IMR-90 (cell line): ENCODE data around the gene LARP4B. TPM values are rescaled to one million over a fixed set of nuclear protein-coding genes. Genes with fewer than 3 reads are reported as not detected.

Experiments used
- ATAC-seq: fragments of 200-7000 bp; cut with Tn5 transposase; 2 replicates; pipeline ENCODE4 v1.9.1; 2020; ENCODE audit warnings: low read depth, mild to moderate bottlenecking, moderate library complexity
- BruUV-seq: library from RNA; stranded (reverse); fragments of 400-500 nt; replicated peaks from 2 replicates; lab custom pipeline; 2021; lab: Mats Ljungman, UMichigan
- CTCF ChIA-PET: fragments of 300-600 bp; formaldehyde crosslinking; extraction: SDS; loops from one replicate; lab custom pipeline; 2021; ENCODE audit warnings: antibody characterized with exemption; lab: Yijun Ruan, JAX
- POLR2A ChIA-PET: fragments of 300-600 bp; sonication (Branson Sonifier 250); formaldehyde crosslinking; loops from one replicate; lab custom pipeline; 2022; ENCODE audit warnings: antibody characterized with exemption; ENCODE audit not compliant: unreplicated experiment; lab: Charles Lee
- DNase-seq: peaks from one replicate; pipeline ENCODE4 v3.0.0; 2013
- H2AFZ ChIP-seq: replicated peaks from 2 replicates; pipeline ENCODE3; 2013; ENCODE audit warnings: low read length, mild to moderate bottlenecking; ENCODE audit not compliant: poor library complexity
- H2AK5ac ChIP-seq: 2 replicates; pipeline ENCODE4 v1.6.1; 2013; ENCODE audit warnings: low read depth, low read length, inconsistent platforms
- H2AK9ac ChIP-seq: replicated peaks from 2 replicates; pipeline ENCODE3; 2013; ENCODE audit warnings: mild to moderate bottlenecking, low read depth, low read length, moderate library complexity; ENCODE audit not compliant: poor library complexity
- H2BK120ac ChIP-seq: 2 replicates; pipeline ENCODE4 v1.6.1; 2013; ENCODE audit warnings: low read depth, low read length, inconsistent platforms
- H2BK15ac ChIP-seq: 3 replicates; pipeline ENCODE4 v1.6.1; 2013; ENCODE audit warnings: low read depth, low read length, inconsistent platforms
- H2BK20ac ChIP-seq: 2 replicates; pipeline ENCODE4 v1.6.1; 2013; ENCODE audit warnings: low read depth, mild to moderate bottlenecking, inconsistent platforms, low read length, moderate library complexity
- H2BK5ac ChIP-seq: 2 replicates; pipeline ENCODE4 v1.6.1; 2013; ENCODE audit warnings: mild to moderate bottlenecking, low read depth, low read length, inconsistent platforms; ENCODE audit not compliant: poor library complexity, severe bottlenecking
- H3K14ac ChIP-seq: replicated peaks from 2 replicates; pipeline ENCODE4 v1.6.1; 2013; ENCODE audit warnings: low read depth, low read length, inconsistent platforms
- H3K18ac ChIP-seq: 2 replicates; pipeline ENCODE4 v1.6.1; 2013; ENCODE audit warnings: low read depth, low read length, control low read depth
- H3K23ac ChIP-seq: 2 replicates; pipeline ENCODE4 v1.6.1; 2013; ENCODE audit warnings: low read depth, low read length, inconsistent platforms
- H3K27ac ChIP-seq: 2 replicates; pipeline ENCODE4 v1.5.1; 2013; ENCODE audit warnings: mild to moderate bottlenecking, control low read depth, low read length; ENCODE audit not compliant: insufficient read depth
- H3K27me3 ChIP-seq: 2 replicates; pipeline ENCODE4 v1.6.1; 2013; ENCODE audit warnings: low read length; ENCODE audit not compliant: control insufficient read depth, insufficient read depth
- H3K36me3 ChIP-seq: 2 replicates; pipeline ENCODE4 v1.6.1; 2013; ENCODE audit warnings: low read length, mixed read lengths; ENCODE audit not compliant: control insufficient read depth, insufficient read depth
- H3K4ac ChIP-seq: 2 replicates; pipeline ENCODE4 v1.6.1; 2013; ENCODE audit warnings: low read depth, low read length, inconsistent platforms
- H3K4me1 ChIP-seq: 2 replicates; pipeline ENCODE4 v1.6.1; 2013; ENCODE audit warnings: low read length, mixed read lengths; ENCODE audit not compliant: control insufficient read depth, insufficient read depth
- H3K4me2 ChIP-seq: 2 replicates; pipeline ENCODE4 v1.6.1; 2013; ENCODE audit warnings: low read depth, mild to moderate bottlenecking, control low read depth, low read length, moderate library complexity
- H3K4me3 ChIP-seq: 2 replicates; pipeline ENCODE4 v1.5.1; 2013; ENCODE audit warnings: low read depth, mild to moderate bottlenecking, control low read depth, low read length, moderate library complexity; ENCODE audit not compliant: insufficient read depth
- H3K56ac ChIP-seq: 2 replicates; pipeline ENCODE4 v1.6.1; 2013; ENCODE audit warnings: low read length, inconsistent platforms; ENCODE audit not compliant: insufficient read depth; ENCODE audit errors: extremely low read depth
- H3K79me1 ChIP-seq, 2 experiments: 2 replicates each; pipeline ENCODE4 v1.6.1; 2013; ENCODE audit warnings: low read length in 2 of 2, inconsistent platforms in 1 of 2, low read depth in 1 of 2
- H3K9ac ChIP-seq: 2 replicates; pipeline ENCODE4 v1.6.1; 2013; ENCODE audit warnings: low read depth, low read length, control low read depth
- H3K9me1 ChIP-seq: 2 replicates; pipeline ENCODE4 v1.6.1; 2013; ENCODE audit warnings: low read length, inconsistent platforms; ENCODE audit not compliant: insufficient read depth
- H3K9me3 ChIP-seq: 2 replicates; pipeline ENCODE4 v1.6.1; 2013; ENCODE audit warnings: low read length; ENCODE audit not compliant: control insufficient read depth, insufficient read depth
- H4K20me1 ChIP-seq: 2 replicates; pipeline ENCODE4 v1.6.1; 2013; ENCODE audit warnings: low read length, inconsistent platforms; ENCODE audit not compliant: insufficient read depth
- H4K5ac ChIP-seq: 2 replicates; pipeline ENCODE4 v1.6.1; 2013; ENCODE audit warnings: mild to moderate bottlenecking, low read depth, low read length, control low read depth
- H4K8ac ChIP-seq, 2 experiments: 2 replicates each; pipeline ENCODE4 v1.6.1; 2013; ENCODE audit warnings: low read depth in 2 of 2, low read length in 2 of 2, control low read depth in 1 of 2, inconsistent platforms in 1 of 2
- H4K91ac ChIP-seq: 2 replicates; pipeline ENCODE4 v1.6.1; 2013; ENCODE audit warnings: low read depth, low read length, inconsistent platforms; ENCODE audit not compliant: insufficient read depth
- BHLHE40 ChIP-seq: fragments of 150-350 bp; IDR thresholded peaks from 2 replicates; pipeline ENCODE4 v1.6.1; 2016; ENCODE audit warnings: mild to moderate bottlenecking, low read depth, low read length
- CEBPB ChIP-seq: IDR thresholded peaks from 2 replicates; pipeline ENCODE4 v1.6.1; 2012; ENCODE audit warnings: low read depth, low read length, improper control_type of control experiment
- CHD1 ChIP-seq: IDR thresholded peaks from 2 replicates; pipeline ENCODE4 v1.6.1; 2012; ENCODE audit warnings: low read depth, low read length, improper control_type of control experiment
- CTCF ChIP-seq: conservative IDR thresholded peaks from 2 replicates; pipeline ENCODE4 v1.5.1; 2012; ENCODE audit warnings: mild to moderate bottlenecking, low read depth, low read length, improper control_type of control experiment
- ELK1 ChIP-seq: fragments of 150-350 bp; IDR thresholded peaks from 2 replicates; pipeline ENCODE4 v1.6.1; 2016; ENCODE audit warnings: low read depth, mild to moderate bottlenecking, low read length, moderate library complexity, borderline replicate concordance
- MAFK ChIP-seq: IDR thresholded peaks from 2 replicates; pipeline ENCODE4 v1.6.1; 2012; ENCODE audit warnings: low read depth, low read length, improper control_type of control experiment
- MAZ ChIP-seq: IDR thresholded peaks from 2 replicates; pipeline ENCODE4 v1.6.1; 2012; ENCODE audit warnings: low read depth, mild to moderate bottlenecking, low read length, improper control_type of control experiment, moderate library complexity, borderline replicate concordance
- MXI1 ChIP-seq: IDR thresholded peaks from 2 replicates; pipeline ENCODE4 v1.6.1; 2012; ENCODE audit warnings: low read depth, mild to moderate bottlenecking, low read length, moderate library complexity, borderline replicate concordance
- NFE2L2 ChIP-seq: fragments of 150-350 bp; IDR thresholded peaks from 2 replicates; pipeline ENCODE4 v1.6.1; 2016; ENCODE audit warnings: low read depth, mild to moderate bottlenecking, low read length
- POLR2A ChIP-seq: IDR thresholded peaks from 2 replicates; pipeline ENCODE4 v1.6.1; 2012; ENCODE audit warnings: mild to moderate bottlenecking, low read depth, low read length
- RAD21 ChIP-seq: IDR thresholded peaks from 2 replicates; pipeline ENCODE4 v1.6.1; 2012; ENCODE audit warnings: low read length, improper control_type of control experiment
- RCOR1 ChIP-seq: IDR thresholded peaks from 2 replicates; pipeline ENCODE4 v1.6.1; 2012; ENCODE audit warnings: mild to moderate bottlenecking, low read length, improper control_type of control experiment; ENCODE audit not compliant: insufficient replicate concordance
- RFX5 ChIP-seq: IDR thresholded peaks from 2 replicates; pipeline ENCODE4 v1.8.0; 2012; ENCODE audit warnings: low read depth, mild to moderate bottlenecking, low read length, moderate library complexity
- SMC3 ChIP-seq: fragments of 150-350 bp; IDR thresholded peaks from 2 replicates; pipeline ENCODE4 v1.6.1; 2016; ENCODE audit warnings: low read depth, mild to moderate bottlenecking, antibody characterized with exemption, low read length, moderate library complexity
- USF2 ChIP-seq: fragments of 150-350 bp; IDR thresholded peaks from 2 replicates; pipeline ENCODE4 v1.6.1; 2017; ENCODE audit warnings: mild to moderate bottlenecking, antibody characterized with exemption, low read length, low read depth
- WGBS, 2 experiments: methylation state at CpG; one replicate each; pipeline versions ENCODE4 v1.1.5 to v1.1.7; 2013; ENCODE audit warnings: missing lambda C conversion rate in 2 of 2; ENCODE audit not compliant: insufficient read length in 1 of 2; ENCODE audit errors: extremely low coverage in 2 of 2; 5-methylcytosine and 5-hydroxymethylcytosine counted together
- dilution Hi-C: fragments of 300-500 bp; cut with HindIII; formaldehyde crosslinking; loops from one replicate; pipeline ENCODE4 v1.14.3; 2018; ENCODE audit warnings: low sequenced_read_pairs; ENCODE audit not compliant: unreplicated experiment
- in situ Hi-C: fragments of 300-500 bp; cut with MboI; formaldehyde crosslinking; loops from 3 replicates; pipeline ENCODE4 v1.14.3; 2019; ENCODE audit warnings: low sequenced_read_pairs, inconsistent platforms, mixed read lengths
- intact Hi-C: fragments of 100-400 bp; cut with micrococcal nuclease; formaldehyde crosslinking; loops from 2 replicates; pipeline ENCODE4 v1.10.0; 2022
- polyA plus RNA-seq, 3 experiments: library from polyadenylated mRNA; depleted of rRNA; stranded (reverse); fragments of >200 nt; gene quantifications; 2 replicates each; pipeline ENCODE4 v1.2.3, GENCODE V29; 2012; ENCODE audit warnings: low replicate concordance in 1 of 3
- total RNA-seq: library from RNA; depleted of rRNA; stranded (reverse); fragments of >200 nt; gene quantifications from 2 replicates; pipeline ENCODE4 v1.2.3, GENCODE V29; 2012

The LARP4B gene
- total and polyA plus RNA-seq, 2 of the 4 experiments (the other 2 are of a cell fraction) = 24.3 to 25.5 TPM

GRCh38 chr10:811379-812175, 119.9 kb downstream of the LARP4B start:
- Histone ChIP-seq H3K18ac (no peak overlapping the region), H4K91ac (no peak overlapping the region), H2BK20ac (no peak overlapping the region), H2BK15ac (no peak overlapping the region), H3K4me1 (peaks cover 2% of the 10 kb centered on the region; the same call in 1 of the 2 replicates), H2BK120ac (no peak overlapping the region), H3K4ac (no peak overlapping the region), H3K27ac (no peak overlapping the region), H3K27me3 (no peaks in the 10 kb centered on the region), H2AFZ (no peak overlapping the region), H3K14ac (no peak overlapping the region), H3K9ac (no peak overlapping the region), H4K5ac (no peak overlapping the region), H3K4me2 (no peak overlapping the region), H3K23ac (no peak overlapping the region), H3K79me1 (peaks cover 22 to 42% of the 10 kb centered on the region in 2 experiments; a peak in 3 of 4 replicates), H3K9me1 (peaks cover 8% of the 10 kb centered on the region; the same call in 1 of the 2 replicates), H2AK5ac (no peak overlapping the region), H3K9me3 (no peaks in the 10 kb centered on the region), H3K56ac (no peak overlapping the region), H2AK9ac (no peak overlapping the region), H4K20me1 (peaks cover 18% of the 10 kb centered on the region; the same call in 1 of the 2 replicates), H3K36me3 (peaks cover 63% of the 10 kb centered on the region), H4K8ac (no peak overlapping the region), H2BK5ac (no peak overlapping the region), H3K4me3 (no peak overlapping the region)
- ChIA-PET POLR2A (no interaction called here), CTCF (no interaction called here)
- 63% methylated on average over 2 of the region's 9 CpGs; no CpG with 5 or more reads in 1 of the 2 experiments for WGBS, 2 experiments
- BruUV-seq = no TSS peak
- DNase-seq (no peak), ATAC-seq (no peak)
- in situ Hi-C loops (no loop called here), intact Hi-C loops (no loop called here), dilution Hi-C loops (no loop called here)
- TF ChIP-seq MXI1 (no peak), POLR2A (no peak), SMC3 (no peak), CHD1 (no peak), NFE2L2 (no peak), MAZ (no peak), MAFK (no peak), ELK1 (no peak), CEBPB (no peak), RCOR1 (no peak), USF2 (no peak), BHLHE40 (no peak), RAD21 (no peak), CTCF (no peak), RFX5 (no peak)
